Activated naive CD8-positive, alpha-beta T cell treated with anti-CD3 and anti-CD28 coated beads, Interleukin-2, amount 50 U/mL, for 16 hours (primary cell): Measurements from ENCODE around the gene GIT1.

Experiments used
- DNase-seq: peaks from one replicate; pipeline ENCODE4 v3.0.0-alpha.2; 2020; ENCODE audit warnings: low read depth, low spot score

GIT1 gene, protein sequence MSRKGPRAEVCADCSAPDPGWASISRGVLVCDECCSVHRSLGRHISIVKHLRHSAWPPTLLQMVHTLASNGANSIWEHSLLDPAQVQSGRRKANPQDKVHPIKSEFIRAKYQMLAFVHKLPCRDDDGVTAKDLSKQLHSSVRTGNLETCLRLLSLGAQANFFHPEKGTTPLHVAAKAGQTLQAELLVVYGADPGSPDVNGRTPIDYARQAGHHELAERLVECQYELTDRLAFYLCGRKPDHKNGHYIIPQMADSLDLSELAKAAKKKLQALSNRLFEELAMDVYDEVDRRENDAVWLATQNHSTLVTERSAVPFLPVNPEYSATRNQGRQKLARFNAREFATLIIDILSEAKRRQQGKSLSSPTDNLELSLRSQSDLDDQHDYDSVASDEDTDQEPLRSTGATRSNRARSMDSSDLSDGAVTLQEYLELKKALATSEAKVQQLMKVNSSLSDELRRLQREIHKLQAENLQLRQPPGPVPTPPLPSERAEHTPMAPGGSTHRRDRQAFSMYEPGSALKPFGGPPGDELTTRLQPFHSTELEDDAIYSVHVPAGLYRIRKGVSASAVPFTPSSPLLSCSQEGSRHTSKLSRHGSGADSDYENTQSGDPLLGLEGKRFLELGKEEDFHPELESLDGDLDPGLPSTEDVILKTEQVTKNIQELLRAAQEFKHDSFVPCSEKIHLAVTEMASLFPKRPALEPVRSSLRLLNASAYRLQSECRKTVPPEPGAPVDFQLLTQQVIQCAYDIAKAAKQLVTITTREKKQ

DNA sequence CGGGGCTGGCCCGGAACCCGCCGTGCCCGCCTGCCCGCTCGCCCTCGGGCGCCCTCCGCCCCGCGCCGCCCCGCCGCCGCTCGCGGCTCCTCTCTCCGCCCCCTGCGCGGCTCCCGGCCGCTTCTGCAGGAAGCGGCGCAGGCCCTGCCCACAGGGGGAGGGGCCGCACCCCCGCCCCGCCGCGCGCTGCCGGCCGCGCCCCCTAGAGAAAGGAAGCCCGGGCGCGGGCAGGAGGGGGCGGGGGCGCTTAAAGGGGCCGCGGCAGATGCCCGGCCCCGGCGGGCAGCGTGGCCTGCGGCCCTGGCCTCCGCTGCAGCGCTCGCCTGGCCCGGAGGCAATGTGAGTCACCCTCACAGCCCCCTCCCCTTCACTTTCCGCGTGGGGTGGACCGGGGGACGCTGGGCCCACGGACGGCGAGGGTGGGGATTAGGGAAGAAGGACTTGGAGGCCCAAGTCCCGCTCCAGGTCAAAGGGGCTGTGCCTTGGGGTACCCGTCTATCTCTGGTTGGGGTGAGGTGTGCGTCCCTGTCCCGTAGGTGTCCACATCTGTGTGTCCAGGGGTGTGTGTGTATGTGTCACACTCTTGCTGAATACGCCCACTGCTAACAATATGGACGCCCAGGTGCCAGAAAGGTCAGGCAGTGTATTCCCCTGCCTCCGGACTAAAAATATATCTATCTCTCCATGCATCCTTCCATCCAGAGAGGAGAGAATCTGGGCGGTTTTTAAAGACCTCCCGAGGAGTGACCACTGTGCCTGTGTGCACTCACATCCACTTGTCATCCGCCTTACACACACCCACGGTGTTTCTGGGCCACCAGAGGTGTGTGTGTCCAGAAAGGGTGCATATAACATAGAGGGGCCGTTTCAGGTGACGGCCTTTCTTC is at the start of gene GIT1:
GIT1 (minus strand) TSS at position 125 of the 887 bp plus-strand sequence. CDS start 270 bp downstream, outside the sequence.
- DNase-seq: peak; percentile 66

- no peak for DNase-seq
Measured at GRCh38 chr17:29633886-29634285, 44.4 kb upstream of the GIT1 start.

- no peak for DNase-seq
Measured at GRCh38 chr17:29630630-29631193, 41.3 kb upstream of the GIT1 start.

DNA sequence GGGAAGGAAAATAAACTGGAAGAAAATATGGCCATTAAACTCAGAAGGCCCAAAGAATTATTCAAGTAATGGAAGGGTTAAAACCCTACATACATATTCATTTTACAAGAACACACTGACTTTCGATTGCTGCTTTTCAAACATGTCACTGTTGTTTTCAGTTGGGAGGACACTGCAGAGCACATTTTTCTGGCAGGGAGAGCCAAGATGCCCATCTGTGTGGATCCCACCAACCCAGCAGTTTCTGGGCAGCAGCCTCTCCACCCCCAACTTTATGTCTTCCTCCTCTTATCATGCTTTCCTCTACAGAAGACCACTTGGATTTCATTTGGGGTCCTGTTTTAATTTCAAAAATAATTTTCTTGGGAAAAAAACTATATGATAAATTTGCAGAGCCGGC is 40.4 kb upstream of the GIT1 start:
- no peak for DNase-seq

DNA sequence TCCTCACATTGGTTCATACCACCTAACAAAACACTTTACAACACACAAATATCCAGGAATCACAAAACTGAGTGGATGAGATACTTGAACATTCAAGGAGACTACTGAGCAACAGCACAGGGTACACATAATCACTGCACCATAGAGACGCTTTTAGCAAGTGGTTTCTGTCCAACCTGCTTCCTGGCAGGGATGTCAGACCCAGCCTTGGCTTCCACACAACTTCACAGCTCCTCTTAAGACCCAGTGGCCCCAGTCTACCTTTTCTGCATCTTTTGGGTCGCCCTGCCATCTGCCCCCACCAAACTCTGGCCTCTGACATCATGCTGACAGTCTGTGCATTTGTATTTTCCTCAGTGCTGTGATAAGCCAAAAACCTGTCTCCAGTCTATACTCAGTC is 39.2 kb upstream of the GIT1 start:
- no peak for DNase-seq

GRCh38 chr17:29627951-29628350 is 38.5 kb upstream of the GIT1 start:
- no peak for DNase-seq

DNA sequence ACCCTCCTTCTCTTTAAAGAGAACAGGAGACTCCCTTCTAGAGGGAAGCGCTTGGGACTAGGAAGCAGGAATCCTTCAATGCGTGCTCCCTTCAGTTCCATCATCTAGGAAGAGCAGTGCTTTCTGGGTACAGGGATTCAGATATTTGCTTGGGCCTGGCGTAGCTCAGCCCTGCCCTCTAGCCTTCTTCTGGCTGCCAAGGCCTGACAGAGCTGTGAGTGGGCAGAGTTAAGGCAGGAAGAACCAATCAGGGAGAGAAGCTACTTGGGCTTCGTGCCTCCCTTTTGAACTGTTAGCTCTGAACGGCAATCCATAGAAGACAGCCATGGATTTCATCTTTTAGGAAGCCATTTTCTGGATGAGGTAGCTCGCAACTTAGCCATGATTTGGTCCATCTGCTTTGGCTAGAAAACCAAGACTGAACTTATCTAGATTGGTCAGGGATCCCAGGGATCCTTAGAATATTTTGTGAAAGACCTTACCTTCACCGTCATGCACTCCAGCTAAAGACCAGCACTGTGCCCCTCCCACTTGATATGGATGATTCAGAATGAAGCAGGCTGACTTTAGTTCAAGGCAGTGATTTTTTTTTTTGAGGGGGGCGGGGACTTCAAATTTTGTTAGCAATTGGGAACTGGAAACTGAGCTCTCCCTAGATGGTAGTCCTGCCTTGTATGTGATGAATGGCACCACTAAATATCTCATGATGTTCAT is 35.7 kb upstream of the GIT1 start:
- no peak for DNase-seq

DNA sequence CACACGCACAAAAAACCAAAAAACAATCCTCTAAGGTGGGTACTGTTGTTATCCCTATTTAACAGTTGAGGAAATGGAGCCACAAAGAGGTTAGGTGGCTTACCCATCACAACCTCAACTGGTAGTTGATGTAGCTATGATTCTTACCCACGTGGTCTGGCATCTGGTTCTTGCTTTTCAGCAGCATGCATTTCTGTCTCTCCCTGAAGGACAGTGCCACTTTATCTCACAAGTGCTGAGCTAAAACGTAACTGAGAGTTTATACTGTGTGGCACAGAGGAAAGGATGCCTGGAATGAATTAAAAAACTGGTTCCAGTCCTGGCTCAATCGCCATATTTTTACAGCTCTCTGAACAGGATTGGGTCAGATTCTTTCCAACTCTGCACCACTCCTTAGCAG is 35.1 kb upstream of the GIT1 start:
- no peak for DNase-seq

DNA sequence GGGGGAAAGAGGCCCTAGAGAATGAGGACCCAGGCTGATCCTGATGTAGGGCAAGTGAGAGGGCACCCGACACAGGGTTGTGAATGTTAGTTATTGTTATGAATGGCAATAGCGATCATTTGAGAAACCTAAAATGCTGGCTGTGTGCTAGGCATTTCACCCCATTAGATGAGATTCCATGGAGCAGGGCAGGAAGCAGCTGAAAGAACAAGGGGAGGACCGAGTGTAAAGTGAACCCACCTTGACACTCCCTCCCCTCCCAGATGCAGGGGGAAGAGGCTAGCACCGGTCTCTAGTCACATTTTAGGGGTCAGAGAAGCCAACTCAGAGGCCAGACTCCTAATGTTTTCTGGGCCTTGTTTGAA is 33.8 kb upstream of the GIT1 start:
- no peak for DNase-seq

- DNase-seq: peak; percentile 42
Measured at GRCh38 chr17:29622337-29623282, 33.2 kb upstream of the GIT1 start, which contains the start of gene CORO6. CORO6 (minus strand) TSS chr17:29622912; CDS start chr17:29621421, 1,491 bp downstream.

GRCh38 chr17:29621751-29622194 is 32.3 kb upstream of the GIT1 start:
- DNase-seq: no peak

DNA sequence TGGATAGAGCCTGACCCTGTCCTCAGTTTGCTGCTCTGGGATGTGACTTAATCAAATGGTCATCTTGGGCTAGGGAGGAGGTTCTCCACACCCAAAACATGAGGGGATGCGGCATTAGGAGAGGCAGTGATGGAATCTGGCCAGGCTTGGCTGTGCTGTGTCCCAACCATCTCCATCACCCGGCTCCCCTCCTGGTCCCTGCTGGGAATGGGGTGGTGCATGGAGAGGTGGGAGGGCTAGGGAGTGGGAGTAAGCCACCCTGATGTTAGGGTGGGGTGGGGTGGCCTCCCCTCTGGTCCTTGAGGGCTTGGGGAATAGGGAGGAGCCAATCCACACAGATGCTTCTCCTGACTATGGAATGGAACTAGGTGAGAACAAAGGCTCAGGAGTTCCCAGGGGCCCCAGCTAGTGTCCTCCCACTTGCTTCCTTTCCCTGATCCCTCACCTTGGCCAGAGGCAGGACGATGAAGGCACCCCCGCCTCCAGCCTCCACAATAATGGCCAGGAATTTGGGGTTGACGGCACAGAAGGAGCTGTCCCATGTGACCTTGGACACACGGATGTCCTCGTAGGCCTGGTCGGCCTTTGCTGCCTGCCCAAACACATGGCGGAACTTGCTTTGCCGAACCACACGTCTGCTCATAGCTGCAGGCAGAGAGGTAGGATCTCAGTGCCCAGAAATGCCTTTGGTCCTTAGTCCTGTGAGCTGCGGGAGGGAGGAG is 31.5 kb upstream of the GIT1 start:
- no peak for DNase-seq

GRCh38 chr17:29620271-29620670 is 30.8 kb upstream of the GIT1 start:
- no peak for DNase-seq

DNA sequence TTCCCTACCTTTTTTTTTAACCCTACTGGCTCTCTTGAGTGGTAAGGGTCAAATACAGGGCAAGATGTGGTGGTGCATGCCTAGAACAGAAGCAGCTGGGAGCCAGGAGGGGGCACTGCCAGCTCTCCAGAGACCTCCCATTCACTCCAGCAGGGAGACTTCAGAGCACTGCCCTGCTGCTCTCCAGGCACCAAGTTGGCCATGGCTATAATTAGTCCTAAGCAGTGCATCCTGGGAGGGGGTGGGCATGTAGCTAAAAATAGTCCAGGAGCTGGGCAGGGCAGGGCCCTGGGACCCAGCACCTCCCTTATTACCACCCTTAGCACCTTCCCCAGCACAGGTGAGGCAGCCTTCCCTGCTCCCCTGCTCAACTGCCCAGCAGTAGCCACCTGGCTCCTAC is 29.8 kb upstream of the GIT1 start:
- DNase-seq: no peak

- DNase-seq: no peak
Measured at GRCh38 chr17:29618272-29619065, 29.0 kb upstream of the GIT1 start.

DNA sequence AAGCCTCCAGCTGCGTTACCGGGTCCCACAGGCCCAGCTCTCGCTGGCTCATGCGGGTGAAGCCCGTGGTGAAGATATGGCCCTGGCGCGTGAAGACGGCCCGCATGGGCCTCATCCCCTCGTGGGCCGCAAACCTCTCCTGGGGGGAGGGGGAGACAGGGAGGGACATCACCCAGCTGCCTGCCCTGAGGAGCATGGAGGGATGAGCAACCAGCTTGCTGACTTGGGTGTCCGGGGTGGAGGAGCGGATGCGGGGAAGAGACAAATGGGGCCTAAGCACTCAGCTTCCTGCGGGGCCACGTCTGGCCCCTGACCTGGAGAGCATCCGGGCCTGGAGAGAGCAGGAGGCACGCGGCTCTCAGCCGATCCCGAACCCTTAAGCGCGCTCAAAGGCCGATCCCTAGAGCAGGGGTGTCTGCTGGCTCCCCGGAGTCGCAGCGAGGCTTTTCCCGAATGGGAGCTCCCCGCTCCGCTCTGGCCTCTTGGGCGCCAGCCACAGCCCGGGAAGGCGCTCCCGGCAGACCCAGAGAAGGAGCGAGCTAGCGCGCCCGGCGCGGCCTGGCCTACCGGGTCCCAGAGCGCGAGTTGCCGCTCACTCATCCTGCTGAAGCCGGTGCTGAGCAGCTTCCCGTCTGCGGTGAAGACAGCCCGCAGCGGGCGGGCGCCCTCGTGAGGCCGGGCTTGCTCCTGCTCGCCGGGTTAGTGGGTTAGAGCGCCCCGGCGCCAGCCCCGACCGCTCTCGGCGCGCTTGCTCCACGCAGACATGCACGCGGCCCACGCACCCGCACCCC is 28.2 kb upstream of the GIT1 start:
- DNase-seq: peak; percentile 71

- peak; percentile 79 for DNase-seq
Measured at GRCh38 chr17:29617125-29617480, 27.7 kb upstream of the GIT1 start.
